Urothelium cell line (cell line): ENCODE results near the gene RLN1.
A peak's percentile ranks its signal among the peaks of the same experiment; 100 is the strongest.
"Not testable (repeated sequence)": the region's sequence is repeated elsewhere in the genome, so short reads cannot be mapped to it uniquely, and the experiment has no call there.

Experiments
- DNase-seq: peaks from one replicate; pipeline ENCODE4 v3.0.0; 2011; ENCODE audit warnings: low spot score, mixed read lengths
- FAIRE-seq: peaks from 2 replicates; lab custom pipeline; 2011; peaks lifted over from hg19 to GRCh38; lab: Jason Lieb, UNC

Gene RLN1

GRCh38 chr9:5326187-5326586 lies 13.5 kb downstream of the RLN1 start:
- FAIRE-seq: no peak
- no peak for DNase-seq

GRCh38 chr9:5321601-5322000 lies 18.1 kb downstream of the RLN1 start:
- FAIRE-seq, DNase-seq: not testable (repeated sequence)

- no peak for DNase-seq
- FAIRE-seq: no peak
Measured at GRCh38 chr9:5321058-5321457, 18.6 kb downstream of the RLN1 start.

- not testable (repeated sequence) for FAIRE-seq, DNase-seq
Measured at GRCh38 chr9:5316406-5316805, 23.3 kb downstream of the RLN1 start.

DNA sequence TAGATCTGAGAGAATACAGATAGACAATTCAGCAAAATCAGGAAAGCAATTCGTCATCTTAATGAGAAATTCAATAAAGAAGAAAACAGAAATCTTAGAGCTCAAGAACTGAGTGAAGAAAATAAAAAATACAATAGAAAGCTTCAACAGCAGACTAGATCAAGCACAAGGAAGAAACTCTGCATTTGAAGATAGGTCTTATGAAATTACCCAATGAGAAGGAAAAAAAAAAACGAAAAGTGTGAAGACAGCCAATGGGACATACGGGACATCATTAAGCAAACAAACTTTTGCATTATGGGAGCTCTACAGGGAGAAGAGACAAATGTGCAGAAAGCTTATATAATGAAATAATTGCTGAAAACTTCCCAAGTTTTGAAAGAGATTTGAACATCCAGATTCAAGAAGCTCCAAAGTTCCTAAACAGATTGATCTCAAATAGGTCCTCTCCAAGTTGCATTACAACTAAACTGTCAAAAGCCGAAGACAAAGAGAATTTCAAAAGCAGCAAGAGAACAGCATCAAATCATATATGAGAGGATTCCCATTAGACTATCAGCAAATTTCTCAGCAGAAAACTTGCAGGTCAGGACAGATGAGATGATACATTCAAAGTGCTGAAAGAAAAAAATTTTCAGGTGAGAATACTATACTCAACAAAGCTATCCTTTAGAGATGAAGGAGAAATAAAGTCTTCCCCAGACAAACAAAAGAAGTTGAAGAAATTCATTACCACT lies 24.3 kb downstream of the RLN1 start:
- FAIRE-seq: no peak

GRCh38 chr9:5310851-5311250 lies 28.8 kb downstream of the RLN1 start:
- FAIRE-seq (no peak), DNase-seq (no peak)

More for the DNA sequence above, 24.3 kb downstream of the RLN1 start:
- DNase-seq: no peak

DNA sequence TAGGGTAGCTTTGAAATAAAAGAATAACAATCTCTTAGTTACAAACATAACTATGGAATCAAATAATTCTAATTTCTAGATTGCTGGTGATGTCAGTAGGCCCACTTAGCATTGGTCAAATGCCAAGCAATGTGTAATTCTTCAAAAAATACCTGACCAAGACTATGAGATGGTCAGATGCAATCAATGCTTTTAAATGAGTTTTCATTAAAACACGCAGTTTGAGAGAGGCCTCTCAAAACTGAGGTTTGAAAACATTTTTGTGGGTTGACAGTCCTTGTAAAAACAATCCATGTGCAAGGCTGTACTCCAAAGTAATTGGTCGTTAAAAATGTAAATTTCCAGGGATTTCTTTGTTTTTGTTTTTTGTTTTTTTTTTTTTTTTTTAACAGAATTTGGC lies 33.9 kb downstream of the RLN1 start:
- DNase-seq (no peak), FAIRE-seq (no peak)

- peak; percentile 81 for FAIRE-seq
Measured at GRCh38 chr9:5303840-5304795, 35.6 kb downstream of the RLN1 start, which contains the start of gene RLN2. TSS of gene RLN2 (minus strand) at chr9:5304716. CDS start at chr9:5304580, 136 bp downstream.

GRCh38 chr9:5301544-5301943 lies 38.1 kb downstream of the RLN1 start:
- DNase-seq: no peak
- FAIRE-seq: no peak

More at GRCh38 chr9:5303840-5304795, 35.6 kb downstream of the RLN1 start, which contains the start of gene RLN2:
- not testable (repeated sequence) for DNase-seq

- DNase-seq (no peak), FAIRE-seq (no peak)
Measured at GRCh38 chr9:5292141-5292540, 47.5 kb downstream of the RLN1 start.

DNA sequence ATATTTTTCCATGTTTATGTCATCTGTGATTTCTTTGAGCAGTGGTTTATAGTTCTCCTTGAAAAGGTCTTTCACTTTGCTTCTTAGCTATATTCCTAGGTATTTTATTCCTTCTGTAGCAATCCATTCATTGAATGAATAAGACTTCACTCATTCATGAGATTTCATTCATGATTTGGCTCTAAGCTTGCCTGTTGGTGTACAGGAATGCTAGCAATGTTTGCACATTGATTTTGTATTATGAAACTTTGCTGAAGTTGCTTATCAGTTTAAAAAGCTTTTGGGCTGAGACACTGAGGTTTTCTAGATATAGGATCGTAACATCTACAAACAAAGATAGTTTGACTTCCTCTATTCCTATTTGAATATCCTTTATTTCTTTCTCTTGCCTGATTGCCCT lies 51.1 kb downstream of the RLN1 start:
- DNase-seq (no peak), FAIRE-seq (no peak)

DNA sequence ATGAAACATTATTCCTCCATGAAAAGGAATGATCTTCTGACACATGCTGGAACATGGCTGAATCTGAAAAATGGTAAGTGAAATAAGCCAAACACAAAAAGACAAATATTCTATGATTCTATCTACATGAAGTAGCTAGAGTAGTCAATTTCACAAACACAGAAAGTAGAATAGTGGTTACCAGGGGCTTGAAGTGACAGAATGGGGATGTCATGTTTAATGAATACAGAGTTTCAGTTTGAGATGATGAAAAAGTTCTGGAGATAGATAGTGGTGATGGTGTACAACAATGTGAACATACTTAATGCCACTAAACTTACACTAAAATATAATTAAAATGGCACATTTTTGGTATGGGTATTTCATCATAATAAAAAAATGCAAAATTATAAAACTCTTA lies 53.4 kb downstream of the RLN1 start:
- DNase-seq (no peak), FAIRE-seq (no peak)
